NCI-H510A treated with DMSO at 0.1 percent for 48 hours (cell line): ENCODE data around the gene CCDC15.
"Not testable (repeated sequence)": the region's sequence is repeated elsewhere in the genome, so short reads cannot be mapped to it uniquely, and the experiment has no call there.

Experiments used
- DNase-seq: peaks from one replicate; lab custom pipeline; 2025; lab: John Stamatoyannopoulos, UW

The CCDC15 gene

GRCh38 chr11:124941703-124942102, 12.3 kb upstream of the CCDC15 start:
- no peak for DNase-seq

GRCh38 chr11:124942466-124943253, 11.3 kb upstream of the CCDC15 start:
- DNase-seq = no peak

- DNase-seq = no peak
These were observed 10.8 kb upstream of the CCDC15 start for GRCh38 chr11:124943254-124943616.

- no peak for DNase-seq
These were observed 10.3 kb upstream of the CCDC15 start for GRCh38 chr11:124943741-124944140.

GRCh38 chr11:124944565-124944964, 9.4 kb upstream of the CCDC15 start:
- DNase-seq = no peak

GRCh38 chr11:124945826-124946225, 8.2 kb upstream of the CCDC15 start:
- no peak for DNase-seq

- DNase-seq = no peak
These were observed 7.3 kb upstream of the CCDC15 start for GRCh38 chr11:124946735-124947141.

GRCh38 chr11:124950601-124951330, 3.2 kb upstream of the CCDC15 start:
- DNase-seq = no peak

- no peak for DNase-seq
These were observed 2.7 kb upstream of the CCDC15 start for GRCh38 chr11:124951341-124951740.

GRCh38 chr11:124954590-124954955, 571 bp downstream of the CCDC15 start:
- DNase-seq = no peak

- no peak for DNase-seq
These were observed 1.0 kb downstream of the CCDC15 start for GRCh38 chr11:124955035-124955434.

GRCh38 chr11:124961972-124962609, 8.1 kb downstream of the CCDC15 start:
- peak; percentile 18 for DNase-seq

GRCh38 chr11:124968197-124968596, 14.2 kb downstream of the CCDC15 start:
- DNase-seq = not testable (repeated sequence)

GRCh38 chr11:124970925-124971324, 16.9 kb downstream of the CCDC15 start:
- DNase-seq = no peak

- DNase-seq = no peak
These were observed 17.8 kb downstream of the CCDC15 start for GRCh38 chr11:124971810-124972209.

- no peak for DNase-seq
These were observed 22.5 kb downstream of the CCDC15 start for GRCh38 chr11:124976531-124976930.

- DNase-seq = no peak
These were observed 23.0 kb downstream of the CCDC15 start for GRCh38 chr11:124977006-124977405.

GRCh38 chr11:124978316-124978715, 24.3 kb downstream of the CCDC15 start:
- DNase-seq = no peak

- DNase-seq = no peak
These were observed 28.0 kb downstream of the CCDC15 start for GRCh38 chr11:124982043-124982442.

- no peak for DNase-seq
These were observed 29.9 kb downstream of the CCDC15 start for GRCh38 chr11:124983674-124984511.

GRCh38 chr11:124984512-124984854, 30.5 kb downstream of the CCDC15 start:
- DNase-seq = no peak

- DNase-seq = no peak
These were observed 33.1 kb downstream of the CCDC15 start for GRCh38 chr11:124987096-124987495.
